Subcutaneous adipose tissue (tissue), 4 donors: ENCODE results near the gene ARPIN. TPM values are rescaled to one million over a fixed set of nuclear protein-coding genes. Genes with fewer than 3 reads are reported as not detected.

Experiments
- total RNA-seq, 4 donors: library from RNA; depleted of rRNA; stranded (reverse); fragments of >200 nt; gene quantifications; one replicate each; pipeline ENCODE4 v1.1.0, GENCODE V29; 2016
- TF ChIP-seq, protein P1 (sequence below): fragments of 450-650 bp; IDR thresholded peaks from one replicate; pipeline ENCODE4 v1.5.1; 2016; ENCODE audit warnings: low read depth, mild to moderate bottlenecking, control low read depth, antibody characterized with exemption, moderate library complexity

Gene ARPIN
- total RNA-seq, 4 donors from 2014 or later: 11.3 to 39.7 (median 20.1) TPM

DNA sequence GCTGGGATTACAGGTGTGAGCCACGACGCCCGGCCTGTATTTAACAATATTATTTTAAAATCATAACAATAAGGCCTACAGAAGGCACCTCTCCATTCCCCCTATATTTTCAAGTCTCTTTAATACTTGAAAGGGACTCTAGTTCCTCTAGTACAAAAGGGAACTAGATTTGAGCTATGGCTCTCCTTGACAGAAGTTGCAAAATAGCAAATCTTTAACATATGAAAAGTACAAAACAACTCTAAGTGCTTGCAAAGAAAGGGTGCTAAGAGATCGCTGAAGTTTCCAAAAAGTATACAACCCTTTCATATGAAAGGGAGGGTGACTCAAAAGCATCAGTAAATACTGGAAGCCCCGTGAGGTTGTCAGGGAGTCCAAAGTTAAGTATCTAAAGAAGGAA lies 42.7 kb downstream of the ARPIN start:
- TF ChIP-seq, protein P1, sequence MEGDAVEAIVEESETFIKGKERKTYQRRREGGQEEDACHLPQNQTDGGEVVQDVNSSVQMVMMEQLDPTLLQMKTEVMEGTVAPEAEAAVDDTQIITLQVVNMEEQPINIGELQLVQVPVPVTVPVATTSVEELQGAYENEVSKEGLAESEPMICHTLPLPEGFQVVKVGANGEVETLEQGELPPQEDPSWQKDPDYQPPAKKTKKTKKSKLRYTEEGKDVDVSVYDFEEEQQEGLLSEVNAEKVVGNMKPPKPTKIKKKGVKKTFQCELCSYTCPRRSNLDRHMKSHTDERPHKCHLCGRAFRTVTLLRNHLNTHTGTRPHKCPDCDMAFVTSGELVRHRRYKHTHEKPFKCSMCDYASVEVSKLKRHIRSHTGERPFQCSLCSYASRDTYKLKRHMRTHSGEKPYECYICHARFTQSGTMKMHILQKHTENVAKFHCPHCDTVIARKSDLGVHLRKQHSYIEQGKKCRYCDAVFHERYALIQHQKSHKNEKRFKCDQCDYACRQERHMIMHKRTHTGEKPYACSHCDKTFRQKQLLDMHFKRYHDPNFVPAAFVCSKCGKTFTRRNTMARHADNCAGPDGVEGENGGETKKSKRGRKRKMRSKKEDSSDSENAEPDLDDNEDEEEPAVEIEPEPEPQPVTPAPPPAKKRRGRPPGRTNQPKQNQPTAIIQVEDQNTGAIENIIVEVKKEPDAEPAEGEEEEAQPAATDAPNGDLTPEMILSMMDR: no peak

DNA sequence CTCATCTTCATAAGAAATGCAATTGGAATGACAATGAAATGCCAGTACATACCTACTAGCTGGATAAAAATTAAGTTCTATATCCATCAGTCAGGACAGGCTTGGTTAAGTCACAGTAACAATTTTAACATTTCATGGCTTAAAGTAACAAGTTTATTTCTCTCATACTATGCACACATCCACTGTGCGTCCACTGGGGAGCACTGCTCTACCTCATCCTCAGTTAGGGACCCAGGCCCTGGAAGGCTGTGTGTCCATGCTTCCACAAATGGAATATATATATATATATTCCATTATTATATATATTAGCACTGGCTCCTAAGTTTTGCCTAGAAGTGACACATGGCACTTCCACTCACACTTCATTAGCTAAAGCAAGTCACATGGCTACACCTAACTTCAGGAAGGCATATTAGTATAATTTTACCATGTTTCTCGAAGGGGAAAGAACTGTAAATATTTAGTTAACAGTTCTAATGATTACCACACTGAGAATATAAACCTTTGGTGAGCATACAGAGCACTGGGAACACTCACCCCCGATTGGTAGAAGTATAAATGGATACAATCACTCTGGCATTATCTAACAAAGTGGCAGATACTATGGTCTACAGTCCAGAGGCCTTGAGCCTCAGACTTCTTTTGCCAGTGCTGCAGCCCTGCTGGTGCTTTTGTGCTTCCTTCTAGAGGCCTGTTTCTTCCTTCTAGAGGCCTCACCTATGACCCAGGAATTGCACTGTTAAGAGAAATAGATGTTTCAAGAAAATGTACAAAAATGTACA lies 47.6 kb downstream of the ARPIN start:
- TF ChIP-seq, protein P1: no peak

DNA sequence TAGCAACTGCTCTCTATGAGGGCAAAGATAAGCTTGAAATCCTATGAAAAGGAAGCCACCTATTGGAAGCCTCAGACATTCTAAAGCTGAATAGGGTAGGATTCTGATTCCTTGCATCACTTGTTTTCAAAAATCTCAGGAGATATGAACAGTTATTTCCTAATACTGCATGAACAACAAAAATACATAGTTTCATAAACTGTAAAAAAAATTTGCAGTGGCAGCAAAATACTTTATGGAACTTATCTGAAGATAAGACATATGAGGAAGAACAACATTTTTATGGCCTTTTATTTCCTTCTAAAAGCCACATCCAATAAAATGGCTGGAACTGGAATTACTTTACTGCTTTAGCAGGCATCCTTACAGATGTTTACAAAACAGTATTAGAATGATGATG lies 48.8 kb downstream of the ARPIN start:
- TF ChIP-seq, protein P1: no peak

DNA sequence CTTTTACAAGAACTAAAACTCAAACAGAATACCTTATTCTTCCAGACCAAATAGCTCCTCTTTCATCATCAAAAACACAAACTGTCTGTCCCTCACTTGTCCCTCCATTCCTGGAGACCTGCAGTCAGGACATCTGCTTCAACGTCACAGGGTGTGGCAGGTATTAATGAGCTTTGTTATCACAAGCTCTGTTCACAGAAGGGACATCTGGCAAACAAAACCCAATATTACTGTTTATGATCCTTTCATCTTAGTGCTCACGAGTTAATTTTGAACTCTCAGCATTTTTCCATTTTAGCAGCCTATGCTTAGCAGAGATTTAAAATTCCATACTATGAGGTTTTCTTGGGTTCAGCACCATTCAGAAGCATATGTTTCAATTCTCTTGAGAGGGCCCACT lies 51.9 kb downstream of the ARPIN start:
- TF ChIP-seq, protein P1: no peak

DNA sequence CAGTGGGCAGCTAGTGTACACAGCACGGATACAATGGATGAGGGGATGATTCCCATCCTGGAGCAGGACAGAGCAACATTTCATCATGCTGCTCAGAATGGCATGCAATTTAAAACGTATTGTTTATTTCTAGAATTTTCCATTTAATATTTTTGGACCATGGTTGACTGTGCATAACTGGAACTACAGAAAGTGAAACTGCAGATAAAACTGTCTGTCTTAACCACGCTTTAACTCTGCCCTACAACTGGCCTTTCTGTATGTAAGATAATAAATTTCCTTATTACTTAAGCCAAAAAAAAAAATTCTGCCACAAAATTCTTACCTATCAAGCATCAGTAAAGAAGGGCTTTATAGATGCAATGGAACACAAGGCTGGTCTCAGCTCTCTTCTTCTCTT lies 52.3 kb downstream of the ARPIN start:
- TF ChIP-seq, protein P1: no peak

DNA sequence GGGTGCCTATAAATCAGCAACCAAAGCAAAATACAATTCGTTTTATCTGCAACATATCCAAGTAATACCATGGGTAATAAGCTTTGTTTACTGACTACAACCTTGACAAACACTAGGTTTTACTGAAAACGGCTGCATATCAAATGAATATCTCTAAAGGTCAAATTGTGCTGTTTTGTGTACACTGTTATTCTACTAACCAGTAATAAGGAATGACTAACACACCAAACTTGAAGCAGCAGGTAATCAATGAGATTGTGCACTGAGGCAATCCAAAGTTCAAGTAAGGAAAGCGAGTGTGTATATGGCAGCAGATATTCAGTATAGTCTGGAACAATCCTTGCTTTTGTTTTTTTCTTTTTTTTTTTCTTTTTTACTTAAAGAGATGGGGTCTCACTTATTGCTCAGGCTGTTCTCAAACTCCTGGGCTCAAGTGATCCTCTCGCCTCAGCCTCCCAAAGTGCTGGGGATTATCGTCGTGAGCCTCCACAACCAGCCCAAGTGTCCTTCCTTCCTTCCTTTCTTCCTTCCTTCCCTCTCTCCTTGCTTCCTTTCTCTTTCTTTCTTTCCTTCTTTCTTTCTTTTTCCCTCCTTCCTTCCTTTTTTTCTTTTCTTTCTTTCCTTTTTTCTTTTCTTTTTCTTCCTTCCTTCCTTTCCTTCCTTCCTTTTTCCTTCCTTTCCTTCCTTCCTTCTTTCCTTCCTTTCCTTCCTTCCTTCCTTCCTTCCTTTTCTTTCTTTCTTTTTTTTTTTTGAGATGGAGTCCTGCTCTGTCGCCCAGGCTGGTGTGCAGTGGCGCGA lies 53.9 kb downstream of the ARPIN start:
- TF ChIP-seq, protein P1: no peak

DNA sequence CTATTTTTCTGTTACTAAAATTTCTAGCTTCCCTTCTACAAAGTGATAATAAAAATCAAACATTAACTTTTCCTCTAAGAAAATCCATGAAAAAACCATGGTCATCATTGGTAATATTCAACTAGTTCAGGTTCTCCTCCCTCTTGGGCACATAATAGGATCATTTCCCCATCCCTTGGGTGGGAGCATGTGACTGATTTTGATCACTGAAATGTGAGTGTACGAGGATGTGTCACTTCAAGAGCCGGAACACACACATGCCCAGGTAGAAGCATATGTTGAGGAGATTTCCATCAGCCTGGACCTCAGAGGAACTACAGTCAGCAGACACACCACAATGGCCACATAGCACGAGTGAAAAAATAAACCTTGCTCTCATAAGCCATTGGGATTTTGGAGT lies 55.1 kb downstream of the ARPIN start:
- TF ChIP-seq, protein P1: no peak
